Inflammatory macrophage (primary cell): ENCODE results near the gene ARF1.

Experiments
- DNase-seq, 2 donors: peaks; one replicate each; pipeline ENCODE4 v3.0.0-alpha.2; 2020 to 2022

Gene ARF1

GRCh38 chr1:228088586-228089498 is 6.3 kb downstream of the ARF1 start:
- peak; percentile 94 to 95 for DNase-seq

GRCh38 chr1:228089519-228090380 is 7.2 kb downstream of the ARF1 start:
- DNase-seq, result peak; percentile 64 to 73

DNA sequence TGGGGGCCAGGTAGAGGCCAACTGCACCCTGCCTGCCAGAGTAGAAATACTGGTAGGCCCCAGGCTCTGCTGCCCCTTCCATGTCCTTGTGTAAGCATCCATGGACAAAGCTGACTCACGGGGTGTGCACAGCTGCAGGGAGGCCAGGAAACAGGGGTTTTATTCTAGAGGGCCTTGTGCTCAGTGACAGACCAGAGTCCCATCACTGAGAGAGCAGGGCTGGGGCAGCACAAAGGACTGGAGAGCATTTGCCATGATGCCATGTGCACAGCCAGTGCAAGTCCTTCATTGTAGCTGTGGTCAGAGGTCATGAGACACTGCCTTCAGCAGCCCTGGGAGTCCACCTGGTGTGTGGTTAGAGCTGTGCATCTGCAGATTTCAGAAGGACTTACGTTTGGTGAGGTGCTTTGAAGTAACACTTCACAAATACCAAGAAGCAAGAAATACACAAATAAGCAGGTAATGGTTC is 8.1 kb downstream of the ARF1 start:
- no peak for DNase-seq

DNA sequence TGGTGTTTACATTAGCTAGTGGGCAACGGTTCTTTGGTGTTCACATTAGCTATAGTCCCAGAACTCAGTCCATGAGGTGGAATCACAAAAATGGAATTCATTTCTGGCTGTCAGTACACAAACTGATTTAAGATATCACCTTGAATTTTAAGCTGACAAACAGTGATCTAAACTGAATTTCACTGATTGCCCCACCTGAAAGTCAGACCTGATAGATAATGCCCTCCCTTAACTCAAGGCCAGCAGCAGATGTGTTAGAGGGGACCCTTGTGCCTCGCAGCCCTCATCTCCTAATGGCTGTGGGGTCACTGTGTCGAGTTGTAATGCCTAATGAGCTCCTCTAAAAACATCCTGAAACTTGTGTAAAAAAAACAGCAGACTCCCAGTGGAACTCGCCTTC is 8.6 kb downstream of the ARF1 start:
- DNase-seq, result no peak

DNA sequence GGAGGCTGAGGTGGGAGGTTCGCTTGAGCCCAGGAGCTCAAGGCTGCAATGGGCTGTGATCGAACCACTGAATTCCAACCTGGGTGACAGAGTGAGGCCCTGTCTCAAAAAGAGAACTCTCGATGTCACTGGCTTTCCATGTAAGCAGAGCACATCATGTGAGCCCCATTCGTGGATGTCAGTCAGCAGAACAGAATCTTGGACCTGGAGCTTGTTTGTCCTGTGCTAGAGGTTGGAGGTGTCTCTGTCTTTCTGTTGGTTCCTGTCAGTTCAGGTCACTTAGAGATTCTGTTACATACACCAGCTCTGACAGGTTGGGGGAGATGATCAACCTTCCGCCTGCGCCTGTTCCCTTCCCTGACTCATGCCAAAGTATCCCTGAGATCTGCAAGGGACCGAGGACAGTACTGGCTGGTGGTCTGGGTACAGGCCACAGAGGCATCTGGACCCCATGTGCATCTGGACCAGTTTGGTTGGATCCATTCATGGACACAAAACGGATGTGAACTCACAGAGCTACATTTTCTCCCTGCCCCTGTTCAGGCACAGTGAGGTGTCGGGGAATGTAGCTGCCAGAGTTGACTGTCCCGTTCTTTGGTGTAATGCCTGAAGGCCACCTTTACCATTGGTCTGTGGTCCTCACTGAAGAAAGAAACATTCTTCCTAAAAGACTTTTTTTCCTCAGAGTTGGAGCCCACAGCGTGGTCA is 10.0 kb downstream of the ARF1 start:
- DNase-seq, result no peak

GRCh38 chr1:228093050-228093906 is 10.8 kb downstream of the ARF1 start:
- DNase-seq, result no peak

DNA sequence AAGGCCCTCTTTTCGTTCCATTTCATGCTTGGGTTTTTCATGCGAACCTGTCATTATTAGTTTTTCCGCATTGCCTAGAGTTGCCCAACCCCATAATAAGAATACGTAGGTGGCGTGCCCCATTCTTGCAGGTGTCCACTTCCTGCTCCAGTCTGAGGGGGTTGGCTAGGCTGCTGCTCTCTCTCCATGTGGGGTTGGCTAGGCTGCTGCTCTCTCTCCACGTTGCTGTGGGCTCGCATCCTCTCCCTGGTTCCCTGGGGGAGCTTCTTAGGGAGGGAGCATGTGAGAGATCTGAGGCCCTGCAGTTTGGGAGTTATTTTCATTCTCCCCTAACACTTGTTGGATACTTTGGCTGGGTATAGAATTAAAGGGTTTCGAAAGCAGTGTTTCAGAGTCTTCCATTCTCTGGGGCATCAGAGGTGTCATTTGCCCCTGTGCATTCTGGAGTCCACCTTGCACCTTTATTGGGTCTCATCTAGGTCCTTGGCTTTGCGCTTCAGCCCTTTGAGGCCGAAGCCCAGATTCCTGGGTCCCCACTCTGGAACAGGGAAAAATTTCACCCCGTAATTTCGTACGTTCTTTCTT is 12.0 kb downstream of the ARF1 start:
- DNase-seq, result no peak

DNA sequence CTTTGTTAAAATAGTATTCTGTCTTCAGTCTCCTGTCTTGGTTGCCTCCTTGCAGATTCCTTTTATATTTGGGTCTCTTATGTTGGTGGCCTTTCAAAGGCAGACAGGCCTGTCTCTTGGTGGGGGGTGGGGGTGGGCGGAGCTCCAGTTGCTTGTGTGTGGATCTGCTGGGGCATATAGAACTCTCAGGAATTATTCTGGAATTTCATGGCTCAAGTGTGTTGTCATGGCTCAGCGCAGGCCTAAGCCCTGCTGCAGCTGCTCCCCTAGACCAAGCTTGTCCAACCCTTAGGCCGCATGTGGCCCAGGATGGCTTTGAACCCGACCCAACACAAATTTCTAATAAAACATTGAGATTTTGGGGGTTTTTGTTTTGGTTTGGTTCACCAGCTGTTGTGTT is 12.7 kb downstream of the ARF1 start:
- DNase-seq, result no peak

DNA sequence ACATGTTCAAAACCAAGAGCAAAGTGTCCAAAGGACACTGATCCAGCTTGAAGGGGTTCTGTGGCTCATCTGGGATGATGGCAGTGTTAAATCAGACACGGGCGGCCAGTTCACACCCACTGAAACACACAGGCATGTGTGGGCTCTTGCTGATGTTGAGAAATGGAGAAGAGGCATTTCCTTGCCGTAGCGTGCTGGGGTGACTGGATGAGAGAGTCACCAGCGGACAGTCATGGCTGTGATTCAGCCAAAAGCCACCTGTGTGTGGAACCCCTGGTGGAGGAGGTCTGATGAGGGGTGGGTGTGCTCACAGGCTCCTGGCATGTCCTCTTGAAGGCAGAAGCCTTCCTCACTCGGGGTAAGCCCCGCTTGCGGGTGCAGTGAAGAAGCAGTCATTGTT is 13.4 kb downstream of the ARF1 start:
- DNase-seq, result peak; percentile 58 to 84

- DNase-seq, result no peak
Observed at GRCh38 chr1:228096416-228097332, 14.2 kb downstream of the ARF1 start.

DNA sequence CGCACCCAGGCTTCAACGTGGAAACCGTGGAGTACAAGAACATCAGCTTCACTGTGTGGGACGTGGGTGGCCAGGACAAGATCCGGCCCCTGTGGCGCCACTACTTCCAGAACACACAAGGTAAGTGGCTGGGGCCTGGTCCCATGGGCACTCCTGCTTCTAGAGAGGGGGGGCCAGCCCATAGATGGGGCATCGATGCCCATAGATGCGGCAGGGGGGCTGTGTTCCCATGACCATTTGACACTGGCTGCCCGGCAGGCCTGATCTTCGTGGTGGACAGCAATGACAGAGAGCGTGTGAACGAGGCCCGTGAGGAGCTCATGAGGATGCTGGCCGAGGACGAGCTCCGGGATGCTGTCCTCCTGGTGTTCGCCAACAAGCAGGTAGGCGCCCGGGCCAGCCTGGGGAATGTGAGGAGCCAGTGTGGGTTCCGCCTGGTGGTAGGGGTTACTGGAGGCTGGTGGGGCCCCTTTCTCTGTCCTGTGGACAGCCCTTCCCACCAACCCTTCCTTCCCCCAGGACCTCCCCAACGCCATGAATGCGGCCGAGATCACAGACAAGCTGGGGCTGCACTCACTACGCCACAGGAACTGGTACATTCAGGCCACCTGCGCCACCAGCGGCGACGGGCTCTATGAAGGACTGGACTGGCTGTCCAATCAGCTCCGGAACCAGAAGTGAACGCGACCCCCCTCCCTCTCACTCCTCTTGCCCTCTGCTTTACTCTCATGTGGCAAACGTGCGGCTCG is 15.0 kb downstream of the ARF1 start:
- DNase-seq, result no peak

- no peak for DNase-seq
Observed at GRCh38 chr1:228098323-228098931, 15.9 kb downstream of the ARF1 start.

GRCh38 chr1:228099331-228099732 is 16.8 kb downstream of the ARF1 start:
- no peak for DNase-seq

DNA sequence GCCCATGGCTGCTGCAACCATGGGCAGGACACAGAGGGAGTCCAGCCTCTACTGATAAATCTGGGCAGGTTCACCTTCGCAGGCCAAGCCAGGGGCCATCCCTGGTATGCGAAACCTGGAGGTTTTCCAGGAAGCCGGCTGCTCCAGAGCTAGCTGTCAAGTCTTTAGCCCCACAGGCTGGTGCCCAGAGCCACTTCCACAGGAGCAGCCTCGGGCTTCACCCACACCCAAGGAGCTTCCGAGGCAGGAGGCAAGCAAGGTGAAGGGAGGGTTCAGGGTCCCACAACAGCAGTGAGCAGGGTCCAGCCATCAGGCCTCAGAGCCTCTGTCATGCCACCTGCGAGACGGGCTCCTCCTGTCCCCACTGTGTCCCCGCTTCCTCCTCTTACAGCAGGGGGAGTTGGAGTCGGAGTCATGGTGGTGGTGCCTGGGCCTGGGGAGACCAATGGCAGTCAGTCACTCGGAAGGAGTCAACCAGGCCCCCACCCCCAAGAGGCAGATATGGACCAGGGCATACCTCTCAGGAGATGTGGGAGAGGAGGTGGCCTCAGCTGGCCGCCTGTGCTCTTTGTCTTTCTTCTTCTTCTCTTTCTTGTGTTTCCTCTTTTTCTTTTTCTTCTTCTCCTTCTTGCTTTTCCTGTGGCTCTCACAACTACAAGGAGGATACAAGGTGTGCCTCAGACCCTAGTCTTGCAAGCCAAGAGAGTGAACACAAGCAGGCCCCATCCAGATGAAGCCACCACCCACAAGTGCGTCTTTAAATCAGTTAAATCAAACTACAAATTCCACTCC is 18.5 kb downstream of the ARF1 start:
- no peak for DNase-seq

GRCh38 chr1:228101614-228101993 is 19.1 kb downstream of the ARF1 start:
- DNase-seq, result no peak

DNA sequence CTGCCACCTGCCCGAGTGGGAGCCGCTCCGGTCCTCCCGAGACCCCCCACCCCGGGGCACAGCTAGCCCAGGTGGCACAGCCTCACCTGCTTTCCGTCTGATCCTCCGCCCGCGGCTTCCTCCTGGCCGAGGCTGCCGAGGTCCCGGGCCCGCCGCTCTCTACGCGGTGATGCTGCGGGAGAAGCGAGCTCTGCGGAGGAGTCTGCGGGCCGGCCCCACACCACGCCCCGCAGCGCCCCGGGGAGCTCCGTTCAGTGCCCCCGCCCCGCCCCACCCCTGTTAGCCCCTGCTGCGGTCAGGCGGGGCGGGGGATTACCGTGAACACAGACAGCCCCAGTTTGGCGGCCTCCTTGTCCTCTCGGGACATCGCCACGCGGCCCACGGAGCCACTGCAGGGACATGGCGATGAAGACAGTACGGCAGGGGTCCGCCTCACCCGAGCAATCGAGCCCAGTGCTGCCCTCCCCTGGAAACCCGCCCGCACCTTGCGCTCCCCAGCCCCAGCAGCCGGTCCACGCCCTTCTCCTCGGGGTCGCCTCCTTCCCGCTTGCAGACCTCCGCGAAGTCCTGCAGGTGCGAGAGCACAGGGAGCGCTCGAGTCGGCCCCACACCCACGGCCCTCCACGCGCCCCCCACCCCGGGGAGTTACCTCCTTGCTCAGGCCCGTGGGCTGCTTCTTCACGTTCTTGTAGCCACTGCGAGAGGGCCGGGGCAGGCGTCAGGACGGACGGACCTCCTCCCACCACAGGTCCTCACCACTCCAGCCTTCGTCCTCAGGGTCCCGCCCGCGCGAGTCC is 19.7 kb downstream of the ARF1 start:
- peak in 1 of 2 donors; percentile 36 for DNase-seq
